SU-DHL-6 (cell line): Measurements from ENCODE around the gene HTT.

Experiments used
- H2AFZ ChIP-seq: fragments of 200-600 bp; sonication (generic); 2 replicates; pipeline ENCODE4 v1.6.1; 2014; ENCODE audit warnings: low read depth, mild to moderate bottlenecking, moderate library complexity, mixed read lengths, antibody characterized with exemption, low read length; ENCODE audit not compliant: severe bottlenecking
- H3F3A ChIP-seq: fragments of 200-600 bp; shearing (Covaris generic); 2 replicates; pipeline ENCODE4 v1.6.0; 2016; ENCODE audit warnings: antibody characterized with exemption, mild to moderate bottlenecking; ENCODE audit not compliant: insufficient read depth
- H3K27ac ChIP-seq: fragments of 200-600 bp; sonication (generic); 2 replicates; pipeline ENCODE4 v1.5.1; 2016; ENCODE audit warnings: low read depth, mild to moderate bottlenecking, low read length, moderate library complexity, mixed read lengths
- H3K27me3 ChIP-seq: fragments of 200-600 bp; sonication (generic), shearing (Covaris generic); 2 replicates; pipeline ENCODE4 v1.6.0; 2014; ENCODE audit warnings: mild to moderate bottlenecking, low read length
- H3K36me3 ChIP-seq: fragments of 200-600 bp; sonication (generic); 2 replicates; pipeline ENCODE4 v1.6.1; 2014; ENCODE audit warnings: mild to moderate bottlenecking, low read length, mixed read lengths
- H3K4me2 ChIP-seq: fragments of 300-600, 200-600 bp; shearing (Covaris generic), sonication (generic); 2 replicates; pipeline ENCODE4 v1.6.0; 2014; ENCODE audit warnings: low read length, low read depth, mild to moderate bottlenecking; ENCODE audit not compliant: poor library complexity, severe bottlenecking
- H3K4me3 ChIP-seq: fragments of 200-600 bp; sonication (generic); 2 replicates; pipeline ENCODE4 v1.5.1; 2014; ENCODE audit warnings: antibody characterized with exemption, low read length, mild to moderate bottlenecking, mixed read lengths; ENCODE audit not compliant: insufficient read depth, poor library complexity, severe bottlenecking
- H3K79me2 ChIP-seq: fragments of 200-600 bp; sonication (generic); 2 replicates; pipeline ENCODE4 v1.6.1; 2014; ENCODE audit warnings: mild to moderate bottlenecking, low read length, moderate library complexity; ENCODE audit not compliant: insufficient read depth
- H3K9ac ChIP-seq: fragments of 200-600 bp; sonication (generic); 2 replicates; pipeline ENCODE4 v1.7.0; 2014; ENCODE audit warnings: mild to moderate bottlenecking, low read length
- H3K9me2 ChIP-seq: fragments of 200-600 bp; sonication (generic); replicated peaks from 2 replicates; pipeline ENCODE4 v1.6.1; 2014; ENCODE audit warnings: low read length; ENCODE audit not compliant: insufficient read depth
- H3K9me3 ChIP-seq: fragments of 200-600 bp; sonication (generic); 2 replicates; pipeline ENCODE4 v1.6.1; 2014; ENCODE audit warnings: low read length, mixed read lengths; ENCODE audit not compliant: insufficient read depth
- H4K20me1 ChIP-seq: fragments of 200-600 bp; sonication (generic); 2 replicates; pipeline ENCODE4 v1.6.1; 2014; ENCODE audit warnings: low read depth, mild to moderate bottlenecking, antibody characterized with exemption, low read length, moderate library complexity, mixed read lengths
- EZH2phosphoT487 ChIP-seq: fragments of 200-600 bp; sonication (generic), shearing (Covaris generic); conservative IDR thresholded peaks from 2 replicates; pipeline ENCODE4 v1.6.1; 2018; ENCODE audit warnings: mild to moderate bottlenecking, antibody characterized with exemption, low read length, moderate library complexity, mixed read lengths
- TF ChIP-seq, protein P1 (sequence below): fragments of 200-600 bp; sonication (generic); IDR thresholded peaks from one replicate; pipeline ENCODE4 v1.5.1; 2017; ENCODE audit warnings: antibody characterized with exemption, mild to moderate bottlenecking, low read length, moderate library complexity; ENCODE audit not compliant: insufficient read depth, poor library complexity, severe bottlenecking

Gene HTT

DNA sequence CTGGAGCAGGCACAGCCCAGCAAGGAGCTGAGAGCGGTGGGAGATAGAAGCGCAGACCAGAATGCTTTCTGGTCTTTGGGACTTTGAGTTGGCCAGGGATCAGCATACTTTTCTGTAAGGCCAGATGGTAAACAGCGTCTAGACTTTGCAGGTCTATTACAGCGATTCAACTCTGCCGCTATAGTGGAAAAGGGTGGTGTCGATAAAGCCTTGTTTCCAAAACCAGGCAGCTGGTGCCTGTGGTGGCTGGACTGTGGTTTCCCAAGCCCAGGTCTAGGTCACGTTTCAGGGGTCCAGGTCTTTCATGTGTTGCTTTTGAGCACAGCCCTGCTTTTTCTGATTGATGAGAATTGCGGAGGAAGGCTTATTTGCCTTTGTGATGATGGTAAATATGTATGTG is 40.2 kb upstream of the HTT start:
- no peaks in the 10 kb centered on the region for H3K79me2 ChIP-seq
- H3F3A ChIP-seq = no peaks in the 10 kb centered on the region

DNA sequence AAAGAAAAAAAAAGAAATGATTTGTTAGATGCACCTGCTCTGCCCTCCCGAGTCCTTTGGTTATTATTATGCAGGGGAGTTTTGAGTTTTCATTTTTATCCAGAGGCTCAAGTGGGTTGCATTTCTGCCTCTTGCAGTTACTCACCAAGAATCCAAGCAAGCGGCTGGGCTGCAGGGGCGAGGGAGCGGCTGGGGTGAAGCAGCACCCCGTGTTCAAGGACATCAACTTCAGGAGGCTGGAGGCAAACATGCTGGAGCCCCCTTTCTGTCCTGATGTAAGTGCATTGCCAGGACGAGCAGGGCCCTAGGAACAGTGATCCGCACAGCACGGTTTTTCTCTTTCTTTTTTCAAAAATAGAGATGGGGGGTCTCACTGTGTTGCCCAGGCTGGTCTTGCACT is 39.2 kb upstream of the HTT start:
- Histone ChIP-seq H3K9ac (no peak overlapping the region), H3K79me2 (no peaks in the 10 kb centered on the region), H2AFZ (no peak overlapping the region), H3K9me3 (no peaks in the 10 kb centered on the region), H3K9me2 (no peaks in the 10 kb centered on the region), H4K20me1 (no peaks in the 10 kb centered on the region), H3K4me2 (no peak overlapping the region), H3K27ac (no peak overlapping the region), H3K4me3 (no peak overlapping the region), H3F3A (no peaks in the 10 kb centered on the region), H3K27me3 (no peaks in the 10 kb centered on the region), H3K36me3 (no peaks in the 10 kb centered on the region)
- TF ChIP-seq EZH2phosphoT487 = no peak
- TF ChIP-seq, protein P1, sequence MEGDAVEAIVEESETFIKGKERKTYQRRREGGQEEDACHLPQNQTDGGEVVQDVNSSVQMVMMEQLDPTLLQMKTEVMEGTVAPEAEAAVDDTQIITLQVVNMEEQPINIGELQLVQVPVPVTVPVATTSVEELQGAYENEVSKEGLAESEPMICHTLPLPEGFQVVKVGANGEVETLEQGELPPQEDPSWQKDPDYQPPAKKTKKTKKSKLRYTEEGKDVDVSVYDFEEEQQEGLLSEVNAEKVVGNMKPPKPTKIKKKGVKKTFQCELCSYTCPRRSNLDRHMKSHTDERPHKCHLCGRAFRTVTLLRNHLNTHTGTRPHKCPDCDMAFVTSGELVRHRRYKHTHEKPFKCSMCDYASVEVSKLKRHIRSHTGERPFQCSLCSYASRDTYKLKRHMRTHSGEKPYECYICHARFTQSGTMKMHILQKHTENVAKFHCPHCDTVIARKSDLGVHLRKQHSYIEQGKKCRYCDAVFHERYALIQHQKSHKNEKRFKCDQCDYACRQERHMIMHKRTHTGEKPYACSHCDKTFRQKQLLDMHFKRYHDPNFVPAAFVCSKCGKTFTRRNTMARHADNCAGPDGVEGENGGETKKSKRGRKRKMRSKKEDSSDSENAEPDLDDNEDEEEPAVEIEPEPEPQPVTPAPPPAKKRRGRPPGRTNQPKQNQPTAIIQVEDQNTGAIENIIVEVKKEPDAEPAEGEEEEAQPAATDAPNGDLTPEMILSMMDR = no peak

More for the DNA sequence above, 40.2 kb upstream of the HTT start:
- no peak overlapping the region for H3K4me2 ChIP-seq
- H3K9ac ChIP-seq = no peak overlapping the region
- no peaks in the 10 kb centered on the region for H4K20me1 ChIP-seq
- no peaks in the 10 kb centered on the region for H3K36me3 ChIP-seq
- H3K27ac ChIP-seq = no peak overlapping the region
- no peaks in the 10 kb centered on the region for H3K9me2 ChIP-seq
- no peaks in the 10 kb centered on the region for H3K9me3 ChIP-seq
- H3K4me3 ChIP-seq = no peak overlapping the region
- no peak overlapping the region for H2AFZ ChIP-seq
- no peaks in the 10 kb centered on the region for H3K27me3 ChIP-seq
- TF ChIP-seq, protein P1 = no peak
- TF ChIP-seq EZH2phosphoT487 = no peak

DNA sequence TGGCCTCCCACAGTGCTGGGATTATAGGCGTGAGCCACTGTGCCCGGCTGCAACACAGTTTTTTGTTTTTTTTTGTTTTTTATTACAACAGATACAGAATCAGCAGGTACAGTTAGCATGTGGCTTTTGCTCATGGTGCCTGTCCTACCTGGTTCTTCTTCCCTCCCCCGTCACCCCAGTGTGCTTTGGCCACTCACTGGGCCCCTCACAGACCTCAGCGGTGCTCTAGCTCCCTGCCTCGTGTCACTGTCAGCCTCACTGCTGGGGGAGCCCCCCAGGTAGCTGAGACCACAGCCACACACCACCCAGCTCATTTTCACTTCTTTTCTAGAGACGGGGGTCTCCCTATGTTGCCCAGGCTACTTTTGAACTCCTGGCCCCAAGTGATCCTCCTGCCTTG is 38.8 kb upstream of the HTT start:
- H3K36me3 ChIP-seq = no peaks in the 10 kb centered on the region
- H3K9me3 ChIP-seq = no peaks in the 10 kb centered on the region
- TF ChIP-seq EZH2phosphoT487 = no peak
- TF ChIP-seq, protein P1 = no peak
- no peaks in the 10 kb centered on the region for H3F3A ChIP-seq
- no peak overlapping the region for H3K9ac ChIP-seq
- H3K4me3 ChIP-seq = no peak overlapping the region
- H4K20me1 ChIP-seq = no peaks in the 10 kb centered on the region
- no peak overlapping the region for H3K4me2 ChIP-seq
- H3K27ac ChIP-seq = no peak overlapping the region
- H3K9me2 ChIP-seq = no peaks in the 10 kb centered on the region
- H2AFZ ChIP-seq = no peak overlapping the region
- H3K79me2 ChIP-seq = no peaks in the 10 kb centered on the region
- H3K27me3 ChIP-seq = no peaks in the 10 kb centered on the region
